ENCODE data around the gene DDX3X.

Gene DDX3X

GRCh38 chrX:41335958-41336331 is 2.0 kb downstream of the DDX3X start:
- peaks cover 10% of the 10 kb centered on the region for H3K4me1 ChIP-seq (ENCODE audit: control insufficient read depth, insufficient read depth, low read length)
- no peaks in the 10 kb centered on the region for H3K9me3 ChIP-seq (ENCODE audit: control insufficient read depth, insufficient read depth, low read depth, low read length)
- peaks cover 33 to 49% of the 10 kb centered on the region in 2 experiments for H3K36me3 ChIP-seq (ENCODE audit: control insufficient read depth in 2 of 2, insufficient read depth in 1 of 2, low read length in 2 of 2)
- TF ChIP-seq ZNF211 (tag by site-specific recombination; IDR thresholded peaks at IDR 0.05; ENCODE audit: low read depth) (no peak), ZBTB8A (tag by site-specific recombination; IDR thresholded peaks at IDR 0.05) (no peak), HOXC10 (CRISPR knock-in tag; IDR thresholded peaks at IDR 0.05) (0 out of 2 replicates have a peak, but pooled peaks have one; percentile 53)
- ChIA-PET CTCF (interaction anchor here (0.5 to 0.6 kb wide), 3 partner anchors 132 to 684 kb away, joined by 3 to 6 read pairs (median 3); no protein-coding TSS in a partner anchor), POLR2A (interaction anchor here (1.2 to 2.5 kb wide), 2 partner anchors 48 to 94 kb away, joined by 3 to 11 read pairs; no protein-coding TSS in a partner anchor)
- peak overlapping the region; percentile 68 for H3K4me3 ChIP-seq (ENCODE audit: low read depth, low read length)
- H3K27ac ChIP-seq (ENCODE audit: extremely low read depth, low read depth, low read length): no peak overlapping the region

DNA sequence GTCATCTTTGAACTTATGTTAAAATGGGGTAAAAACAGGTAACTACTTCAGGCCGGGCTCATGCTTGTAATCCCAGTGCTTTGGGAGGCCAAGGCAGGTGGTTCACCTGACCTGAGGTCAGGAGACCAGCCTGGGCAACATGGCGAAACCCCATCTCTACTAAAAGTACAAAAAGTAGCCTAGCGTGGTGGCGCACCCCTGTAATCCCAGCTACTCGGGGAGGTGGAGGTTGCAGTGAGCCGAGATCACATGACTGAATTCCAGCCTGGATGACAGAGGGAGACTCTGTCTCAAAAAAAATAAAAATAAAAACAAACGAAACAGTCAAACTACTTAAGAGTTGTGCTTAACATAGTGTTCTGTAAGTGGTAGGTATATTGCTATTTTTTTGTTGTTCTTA is 2.5 kb downstream of the DDX3X start:
- TF ChIP-seq ZNF239 (tag by site-specific recombination; IDR thresholded peaks at IDR 0.05) (no peak), ZNF639 (tag by site-specific recombination; IDR thresholded peaks at IDR 0.05) (no peak), KLF1 (tag by site-specific recombination; IDR thresholded peaks at IDR 0.05) (no peak), IKZF3 (tag by site-specific recombination; IDR thresholded peaks at IDR 0.05) (no peak), ZNF398 (tag by site-specific recombination; IDR thresholded peaks at IDR 0.05) (no peak), ZBTB11 (tag by site-specific recombination; conservative IDR thresholded peaks at IDR 0.05; ENCODE audit: low read depth) (no peak), ZNF23 (tag by site-specific recombination; IDR thresholded peaks at IDR 0.05; ENCODE audit: borderline replicate concordance) (no peak), ZNF843 (tag by site-specific recombination; IDR thresholded peaks at IDR 0.05) (no peak), ZNF274 (IDR thresholded peaks at IDR 0.05; ENCODE audit: low read length) (no peak), ZNF274 (tag by site-specific recombination; IDR thresholded peaks at IDR 0.05; ENCODE audit: borderline replicate concordance) (no peak), ZFP41 (tag by site-specific recombination; IDR thresholded peaks at IDR 0.05; ENCODE audit: borderline replicate concordance) (no peak)
- Histone ChIP-seq H3K27ac (ENCODE audit: extremely low read depth, low read depth, low read length) (no peak overlapping the region), H3K4me1 (ENCODE audit: control insufficient read depth, insufficient read depth, low read length) (peaks cover 10% of the 10 kb centered on the region), H3K9me3 (ENCODE audit: control insufficient read depth, insufficient read depth, low read depth, low read length) (no peaks in the 10 kb centered on the region), H3K36me3 (ENCODE audit: control insufficient read depth in 2 of 2, insufficient read depth in 1 of 2, low read length in 2 of 2) (peaks cover 38 to 54% of the 10 kb centered on the region in 2 experiments), H3K4me3 (ENCODE audit: low read depth, low read length) (peak overlapping the region; percentile 68)
- ChIA-PET CTCF (interaction anchor here (0.5 to 2.0 kb wide), 2 partner anchors 121 to 444 kb away, joined by 3 to 8 read pairs; no protein-coding TSS in a partner anchor), POLR2A (interaction anchor here (1.2 to 2.5 kb wide), 2 partner anchors 47 to 95 kb away, joined by 3 to 11 read pairs; no protein-coding TSS in a partner anchor)

- ChIA-PET POLR2A (interaction anchor here (0.7 to 2.5 kb wide), 3 partner anchors 47 to 168 kb away, joined by 3 to 11 read pairs (median 5); no protein-coding TSS in a partner anchor), CTCF (interaction anchor here (0.6 to 2.0 kb wide), 2 partner anchors 35 to 120 kb away, joined by 3 to 8 read pairs; no protein-coding TSS in a partner anchor)
- H3K9me3 ChIP-seq (ENCODE audit: control insufficient read depth, insufficient read depth, low read depth, low read length): no peaks in the 10 kb centered on the region
- H3K27ac ChIP-seq (ENCODE audit: extremely low read depth, low read depth, low read length): no peak overlapping the region
- H3K4me1 ChIP-seq (ENCODE audit: control insufficient read depth, insufficient read depth, low read length): peaks cover 10% of the 10 kb centered on the region
- peaks cover 45 to 61% of the 10 kb centered on the region in 2 experiments for H3K36me3 ChIP-seq (ENCODE audit: control insufficient read depth in 2 of 2, insufficient read depth in 1 of 2, low read length in 2 of 2)
- H3K4me3 ChIP-seq (ENCODE audit: low read depth, low read length): peak overlapping the region; percentile 68
- TF ChIP-seq ZBTB7A (tag by site-specific recombination; IDR thresholded peaks at IDR 0.05; ENCODE audit: low read depth) (no peak), ZNF549 (tag by site-specific recombination; IDR thresholded peaks at IDR 0.05) (no peak), ZNF776 (tag by site-specific recombination; IDR thresholded peaks at IDR 0.05; ENCODE audit: borderline replicate concordance) (no peak), TRIM28 (IDR thresholded peaks at IDR 0.05; ENCODE audit: borderline replicate concordance, low read length) (no peak), KLF9 (tag by site-specific recombination; IDR thresholded peaks at IDR 0.05; ENCODE audit: low read depth) (no peak), ZNF19 (tag by site-specific recombination; IDR thresholded peaks at IDR 0.05; ENCODE audit: low read depth) (no peak), ZNF658 (tag by site-specific recombination; IDR thresholded peaks at IDR 0.05) (no peak), ZNF488 (tag by site-specific recombination; IDR thresholded peaks at IDR 0.05) (no peak), ZNF580 (tag by site-specific recombination; IDR thresholded peaks at IDR 0.05) (no peak), ZNF747 (tag by site-specific recombination; IDR thresholded peaks at IDR 0.05) (no peak), HOXD13 (CRISPR knock-in tag; IDR thresholded peaks at IDR 0.05; ENCODE audit: borderline replicate concordance) (no peak)
Observed at GRCh38 chrX:41337140-41337539, 3.2 kb downstream of the DDX3X start.

Data from HEK293 (cell line).